AML-193 (cell line): ENCODE data around the gene NDUFA12.
"Not testable (repeated sequence)": the region's sequence is repeated elsewhere in the genome, so short reads cannot be mapped to it uniquely, and the experiment has no call there.

ENCODE experiments used
- DNase-seq, 2 experiments: peaks; one replicate each; lab custom pipeline; 2025; lab: John Stamatoyannopoulos, UW

NDUFA12 gene

DNA sequence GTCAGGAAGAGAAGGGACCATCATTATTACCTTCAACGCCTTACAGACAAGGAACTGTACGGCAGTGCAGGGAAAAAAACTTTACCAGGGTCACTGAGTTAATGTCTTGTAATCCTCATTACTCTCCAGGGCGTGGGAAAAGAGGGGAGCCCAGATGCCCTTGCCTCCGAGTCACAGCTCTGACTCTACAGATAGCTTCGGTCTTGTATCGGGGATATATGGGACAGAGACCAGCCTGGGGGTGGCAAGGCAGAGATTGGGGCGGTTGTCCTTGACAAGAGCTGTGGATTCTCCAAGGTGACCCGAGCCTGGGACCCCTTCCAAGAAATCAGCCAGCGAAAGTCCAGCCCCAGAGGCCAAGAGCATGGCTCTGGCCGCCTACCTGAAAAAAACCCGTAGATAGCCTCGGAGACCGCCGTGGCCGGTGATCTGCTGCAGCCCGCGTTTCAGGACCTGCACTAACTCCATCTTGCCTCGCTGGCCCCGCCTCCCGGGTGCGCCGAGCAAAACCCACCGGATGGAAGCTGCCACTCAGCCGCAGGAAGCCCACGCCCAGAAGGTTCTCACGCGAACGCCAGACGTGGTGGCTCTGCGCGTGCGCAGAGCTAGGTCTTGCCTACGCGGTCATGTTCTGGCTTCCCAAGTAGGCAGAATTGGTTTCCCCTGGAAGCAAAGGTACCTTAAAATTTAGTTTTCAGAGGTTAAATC is at the start of gene NDUFA12:
Gene NDUFA12, minus strand, starts transcription at position 485 of the 708 bp plus-strand sequence. Its CDS starts 17 bp downstream, at position 468.
- peak; percentile 85 to 88 for DNase-seq

DNA sequence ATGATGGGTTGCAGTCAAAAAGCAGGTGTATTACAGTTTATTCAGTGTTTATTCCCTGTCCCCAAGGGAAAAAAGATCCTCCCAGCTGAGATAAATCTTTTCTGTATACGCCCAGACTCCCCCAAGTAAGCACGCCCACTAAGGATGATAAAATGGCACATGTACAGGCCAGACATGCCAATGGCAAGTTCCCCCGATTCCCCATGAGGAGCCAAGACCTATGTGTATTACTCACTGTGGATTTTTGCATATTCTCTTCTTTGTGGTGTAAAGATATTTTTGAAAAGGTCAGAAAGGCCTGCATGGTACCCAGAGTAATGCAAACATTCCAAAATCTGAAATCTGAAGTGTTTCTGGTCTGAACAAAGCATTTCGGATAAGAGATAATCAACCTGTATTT is 47.7 kb upstream of the NDUFA12 start:
- no peak for DNase-seq

- no peak for DNase-seq
Measured at GRCh38 chr12:95037906-95038305, 34.4 kb upstream of the NDUFA12 start.

DNA sequence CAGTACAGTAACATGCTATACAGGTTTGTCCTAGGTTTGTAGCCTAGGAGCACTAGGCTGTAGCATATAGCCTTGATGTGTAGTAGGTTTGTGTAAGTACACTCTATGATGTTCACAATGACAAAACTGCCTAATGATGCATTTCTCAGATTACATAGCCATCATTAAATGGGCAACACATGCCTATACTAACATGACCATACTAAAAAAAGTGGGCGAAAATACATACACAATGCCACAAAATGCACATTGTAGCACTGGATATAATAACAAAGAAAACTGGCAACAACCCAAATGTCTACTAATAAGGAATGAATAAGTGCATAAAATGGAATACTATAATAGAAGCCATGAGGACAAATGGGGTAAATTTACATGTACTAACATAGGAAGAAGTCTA is 31.3 kb upstream of the NDUFA12 start:
- no peak for DNase-seq

DNA sequence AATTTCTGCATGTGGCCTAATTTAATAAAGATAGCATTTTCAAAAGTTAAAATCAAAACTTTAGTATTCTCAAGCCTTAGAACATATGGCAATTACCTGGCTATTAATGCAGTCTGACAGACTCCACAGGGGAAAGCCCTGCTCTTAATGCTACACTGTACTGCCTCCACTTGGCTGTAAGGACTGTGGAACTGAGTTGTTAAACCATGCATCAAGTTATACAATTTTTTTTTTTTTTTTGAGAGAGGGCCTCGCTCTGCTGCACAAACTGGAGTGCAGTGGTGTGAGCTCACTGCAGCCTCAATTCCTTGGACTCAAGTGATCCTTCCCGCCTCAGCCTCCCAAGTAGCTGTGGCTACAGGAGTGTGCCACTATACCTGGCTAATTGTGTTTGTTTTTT is 19.0 kb upstream of the NDUFA12 start:
- no peak for DNase-seq

- no peak for DNase-seq
Measured at GRCh38 chr12:95017482-95017881, 14.0 kb upstream of the NDUFA12 start.

GRCh38 chr12:95016120-95016519 is 12.6 kb upstream of the NDUFA12 start:
- DNase-seq: no peak

- peak; percentile 9 to 24 for DNase-seq
Measured at GRCh38 chr12:95014554-95014953, 11.1 kb upstream of the NDUFA12 start.

GRCh38 chr12:95006206-95006605 is 2.7 kb upstream of the NDUFA12 start:
- DNase-seq: no peak

- peak; percentile 50 to 73 for DNase-seq
Measured at GRCh38 chr12:95004610-95005009, 1.1 kb upstream of the NDUFA12 start.

- DNase-seq: no peak
Measured at GRCh38 chr12:95003921-95004272, 400 bp upstream of the NDUFA12 start.

GRCh38 chr12:95002754-95003153 is 743 bp downstream of the NDUFA12 start:
- DNase-seq: peak in 1 of 2 experiments; percentile 34

- DNase-seq: no peak
Measured at GRCh38 chr12:94998326-94998725, 5.2 kb downstream of the NDUFA12 start.

- no peak for DNase-seq
Measured at GRCh38 chr12:94997726-94998125, 5.8 kb downstream of the NDUFA12 start.

GRCh38 chr12:94997061-94997460 is 6.4 kb downstream of the NDUFA12 start:
- DNase-seq: no peak

- no peak for DNase-seq
Measured at GRCh38 chr12:94994312-94994711, 9.2 kb downstream of the NDUFA12 start.

DNA sequence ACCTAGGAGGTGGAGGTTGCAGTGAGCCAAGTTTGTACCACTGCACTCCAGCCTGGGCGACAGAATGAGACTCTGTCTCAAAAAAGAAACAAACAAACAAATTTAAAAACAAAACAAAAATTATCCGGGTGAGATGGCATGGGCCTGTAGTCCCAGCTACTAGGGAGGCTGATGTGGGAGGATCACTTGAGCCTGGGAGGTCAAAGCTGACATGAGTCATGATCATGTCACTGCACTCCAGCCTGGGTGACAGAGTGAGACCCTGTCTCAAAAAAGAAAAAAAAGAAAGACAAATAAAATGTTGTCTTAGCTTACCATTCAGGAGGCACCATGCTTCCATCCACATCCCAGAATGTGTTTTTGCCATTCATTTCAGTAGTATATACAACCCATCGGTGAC is 9.6 kb downstream of the NDUFA12 start:
- not testable (repeated sequence) for DNase-seq

- DNase-seq: no peak
Measured at GRCh38 chr12:94990222-94990621, 13.3 kb downstream of the NDUFA12 start.

- no peak for DNase-seq
Measured at GRCh38 chr12:94988471-94988870, 15.0 kb downstream of the NDUFA12 start.

DNA sequence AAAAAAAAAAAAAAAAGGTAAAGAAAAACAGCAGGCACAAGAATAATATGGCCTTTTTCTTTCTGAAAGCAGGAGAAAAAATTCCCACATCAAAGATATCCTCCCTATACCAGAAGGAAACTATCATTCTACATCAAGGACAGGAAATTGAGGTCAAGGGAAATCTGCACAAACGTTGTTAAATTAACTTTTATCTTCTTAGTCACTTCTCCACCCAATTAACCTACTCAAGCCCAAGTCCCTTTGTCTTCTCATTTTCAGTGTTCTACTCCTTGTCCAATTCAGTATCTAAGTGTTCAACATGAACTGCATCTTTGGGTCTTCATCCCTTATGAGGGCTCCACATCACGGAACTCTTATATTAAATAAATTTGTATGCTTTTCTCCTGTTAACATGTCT is 15.7 kb downstream of the NDUFA12 start:
- no peak for DNase-seq

DNA sequence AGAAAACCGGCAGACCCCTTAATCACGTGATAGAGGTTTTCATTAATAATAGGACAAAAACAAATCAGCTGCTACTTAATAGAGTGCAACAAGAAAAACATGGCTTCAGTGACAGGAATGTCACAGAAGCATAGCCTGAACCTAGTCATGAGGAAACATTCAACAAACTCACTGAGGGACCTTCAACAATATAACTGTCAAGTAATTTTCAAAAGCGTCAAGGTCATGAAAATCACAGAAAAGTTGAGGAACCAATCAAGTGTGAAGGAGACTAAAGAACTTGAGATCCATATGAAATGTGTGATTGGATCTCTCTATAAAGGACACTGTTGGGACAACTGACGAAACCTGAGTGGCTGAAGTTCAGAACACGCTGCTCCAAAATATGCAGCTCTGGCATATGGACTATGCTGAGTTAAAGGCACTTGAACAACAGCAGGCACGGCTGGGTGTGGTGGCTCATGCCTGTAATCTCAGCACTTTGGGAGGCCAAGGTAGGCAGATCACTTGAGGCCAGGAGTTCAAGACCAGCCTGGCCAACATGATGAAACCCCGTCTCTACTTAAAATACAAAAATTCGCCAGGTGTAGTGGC is 16.3 kb downstream of the NDUFA12 start:
- DNase-seq: no peak

- not testable (repeated sequence) for DNase-seq
Measured at GRCh38 chr12:94985099-94985498, 18.4 kb downstream of the NDUFA12 start.

DNA sequence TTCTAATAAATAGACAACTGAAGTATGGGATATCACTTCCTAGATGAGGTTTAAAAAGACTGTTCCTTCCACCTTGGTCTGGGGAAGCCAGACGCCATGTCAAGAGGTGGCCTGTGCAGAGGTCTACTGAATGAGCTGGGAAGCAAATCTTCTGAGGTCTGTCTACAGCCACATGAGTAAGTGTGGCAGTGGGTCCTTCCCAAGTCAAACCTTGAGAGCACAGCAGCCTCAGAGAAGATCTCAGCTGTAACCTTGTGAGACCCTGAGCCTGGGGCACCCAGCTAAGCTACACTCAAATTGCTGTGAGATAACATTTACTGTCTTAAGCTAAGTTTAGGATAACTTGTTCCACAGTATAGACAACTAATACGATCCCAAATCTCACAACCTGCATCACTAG is 20.2 kb downstream of the NDUFA12 start:
- DNase-seq: no peak

DNA sequence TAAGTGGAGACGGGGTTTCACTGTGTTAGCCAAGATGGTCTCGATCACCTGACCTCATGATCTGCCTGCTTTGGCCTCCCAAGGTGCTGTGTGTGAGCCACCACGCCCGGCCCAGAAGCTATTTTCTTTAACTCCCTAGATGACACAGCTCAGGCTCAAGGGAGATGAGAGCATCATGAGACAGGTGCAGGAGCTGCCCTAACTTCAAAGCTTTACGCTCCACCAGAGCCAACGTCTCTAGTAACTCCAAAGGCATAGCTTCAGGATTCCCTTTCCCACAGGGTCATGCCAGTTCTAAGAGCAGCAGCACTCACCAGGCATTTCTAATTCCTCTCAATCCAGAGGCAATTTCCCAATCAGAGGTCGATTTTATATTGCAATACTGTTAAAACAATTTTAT is 21.0 kb downstream of the NDUFA12 start:
- DNase-seq: no peak
